Measurements from ENCODE around the gene BOC.

Gene BOC

GRCh38 chr3:113273604-113274378 is 62.4 kb downstream of the BOC start:
- TF ChIP-seq CTCF (IDR thresholded peaks at IDR 0.05) = no peak

- no peak for TF ChIP-seq CTCF (IDR thresholded peaks at IDR 0.05)
Measured at GRCh38 chr3:113274425-113275257, 63.3 kb downstream of the BOC start.

- TF ChIP-seq CTCF (IDR thresholded peaks at IDR 0.05) = no peak
Measured at GRCh38 chr3:113275258-113275556, 63.9 kb downstream of the BOC start.

- no peak for TF ChIP-seq CTCF (IDR thresholded peaks at IDR 0.05)
Measured at GRCh38 chr3:113275583-113275928, 64.2 kb downstream of the BOC start.

GRCh38 chr3:113275929-113276750 is 64.8 kb downstream of the BOC start:
- TF ChIP-seq CTCF (IDR thresholded peaks at IDR 0.05) = no peak

- TF ChIP-seq CTCF (IDR thresholded peaks at IDR 0.05) = no peak
Measured at GRCh38 chr3:113276751-113277080, 65.4 kb downstream of the BOC start.

GRCh38 chr3:113277414-113277813 is 66.1 kb downstream of the BOC start:
- TF ChIP-seq CTCF (IDR thresholded peaks at IDR 0.05) = no peak
